Erythroblast (primary cell): Measurements from ENCODE around the gene ARTN.

ENCODE experiments used
- GATA1 ChIP-seq: IDR thresholded peaks from 2 replicates; pipeline ENCODE4 v1.6.1; 2011; ENCODE audit warnings: low read depth, mild to moderate bottlenecking, control low read depth, low read length, moderate library complexity
- POLR2A ChIP-seq: IDR thresholded peaks from 2 replicates; pipeline ENCODE4 v1.6.1; 2011; ENCODE audit warnings: mild to moderate bottlenecking, low read length

DNA sequence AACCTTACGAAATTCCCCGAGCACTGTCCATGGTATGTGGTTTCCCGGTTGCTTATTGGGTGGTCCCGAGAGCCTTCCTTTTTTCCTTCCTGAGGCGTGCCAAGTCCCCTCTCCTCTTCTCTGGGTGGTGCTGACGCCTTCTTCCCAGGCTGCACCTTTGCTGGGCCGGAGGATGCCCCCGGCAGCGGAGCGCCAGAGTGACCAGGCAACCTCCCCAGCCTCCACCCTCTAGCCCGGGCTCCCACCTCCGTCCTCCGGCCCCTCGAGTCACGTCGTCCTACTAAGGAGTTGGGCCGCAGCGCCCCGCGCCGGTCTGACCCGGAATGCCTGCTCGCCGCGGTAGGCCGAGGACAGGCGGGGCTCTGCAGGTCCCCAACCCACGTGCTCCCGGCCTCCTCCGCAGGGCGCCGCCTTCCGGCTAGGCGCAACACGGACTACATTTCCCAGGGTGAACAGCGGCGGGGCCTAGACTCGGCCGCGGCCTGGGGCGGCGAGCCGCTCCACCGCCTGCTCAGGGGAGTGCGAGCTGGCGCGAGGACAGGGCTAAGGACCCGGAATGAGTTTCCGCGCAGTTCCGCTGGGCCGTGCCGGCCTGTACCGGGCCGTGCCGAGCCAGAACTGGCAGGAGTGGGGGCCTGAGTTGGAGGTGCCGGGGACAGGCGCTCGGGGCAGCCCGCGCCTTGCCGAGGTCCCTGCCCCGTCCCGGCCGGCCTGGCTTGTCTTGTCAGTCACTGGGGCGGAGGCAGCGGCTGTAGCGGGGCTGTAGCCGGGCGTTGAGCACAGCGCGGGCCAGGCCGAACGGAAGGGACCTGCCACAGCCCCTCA is 12.8 kb downstream of the ARTN start, which contains the start of gene IPO13:
- TF ChIP-seq POLR2A, result peak; percentile 93
- no peak for TF ChIP-seq GATA1
